ENCODE results near the gene CCDC174.
A peak's percentile ranks its signal among the peaks of the same experiment; 100 is the strongest.

Gene CCDC174

GRCh38 chr3:14625443-14625842 is 26.1 kb upstream of the CCDC174 start:
- no peak for DNase-seq (ENCODE audit: low read depth in 2 of 2)

- no peak for DNase-seq (ENCODE audit: low read depth in 2 of 2)
These were observed 23.7 kb upstream of the CCDC174 start for GRCh38 chr3:14627815-14628214.

- no peak for DNase-seq (ENCODE audit: low read depth in 2 of 2)
These were observed 23.2 kb upstream of the CCDC174 start for GRCh38 chr3:14628406-14628805.

GRCh38 chr3:14630404-14631100 is 21.0 kb upstream of the CCDC174 start:
- no peak for DNase-seq (ENCODE audit: low read depth in 2 of 2)

- DNase-seq (ENCODE audit: low read depth in 2 of 2): no peak
These were observed 20.5 kb upstream of the CCDC174 start for GRCh38 chr3:14631101-14631497.

- DNase-seq (ENCODE audit: low read depth in 2 of 2): no peak
These were observed 19.7 kb upstream of the CCDC174 start for GRCh38 chr3:14631687-14632441.

- DNase-seq (ENCODE audit: low read depth in 2 of 2): no peak
These were observed 19.1 kb upstream of the CCDC174 start for GRCh38 chr3:14632442-14632930.

GRCh38 chr3:14633417-14633816 is 18.1 kb upstream of the CCDC174 start:
- DNase-seq (ENCODE audit: low read depth in 2 of 2): no peak

- DNase-seq (ENCODE audit: low read depth in 2 of 2): peak; percentile 31 to 40
These were observed 17.6 kb upstream of the CCDC174 start for GRCh38 chr3:14633819-14634424.

- no peak for DNase-seq (ENCODE audit: low read depth in 2 of 2)
These were observed 16.7 kb upstream of the CCDC174 start for GRCh38 chr3:14634763-14635400.

GRCh38 chr3:14636496-14637087 is 15.0 kb upstream of the CCDC174 start:
- no peak for DNase-seq (ENCODE audit: low read depth in 2 of 2)

GRCh38 chr3:14640157-14640562 is 11.4 kb upstream of the CCDC174 start:
- no peak for DNase-seq (ENCODE audit: low read depth in 2 of 2)

GRCh38 chr3:14640734-14641133 is 10.8 kb upstream of the CCDC174 start:
- DNase-seq (ENCODE audit: low read depth in 2 of 2): no peak

GRCh38 chr3:14641346-14641745 is 10.2 kb upstream of the CCDC174 start:
- no peak for DNase-seq (ENCODE audit: low read depth in 2 of 2)

- DNase-seq (ENCODE audit: low read depth in 2 of 2): no peak
These were observed 6.1 kb upstream of the CCDC174 start for GRCh38 chr3:14645453-14645852.

- no peak for DNase-seq (ENCODE audit: low read depth in 2 of 2)
These were observed 5.4 kb upstream of the CCDC174 start for GRCh38 chr3:14646131-14646573.

GRCh38 chr3:14646589-14647413 is 4.8 kb upstream of the CCDC174 start:
- no peak for DNase-seq (ENCODE audit: low read depth in 2 of 2)

- DNase-seq (ENCODE audit: low read depth in 2 of 2): no peak
These were observed 3.3 kb upstream of the CCDC174 start for GRCh38 chr3:14647976-14648955.

- DNase-seq (ENCODE audit: low read depth in 2 of 2): no peak
These were observed 2.1 kb upstream of the CCDC174 start for GRCh38 chr3:14649466-14649865.

- DNase-seq (ENCODE audit: low read depth in 2 of 2): no peak
These were observed 1.4 kb upstream of the CCDC174 start for GRCh38 chr3:14650193-14650592.

Data from activated CD4-positive, alpha-beta T cell treated with anti-CD3 and anti-CD28 coated beads for 24 hours (primary cell).